Measurements from ENCODE around the gene LCA5L. TPM values are rescaled to one million over a fixed set of nuclear protein-coding genes. Genes with fewer than 3 reads are reported as not detected.

Gene LCA5L
- total and polyA plus RNA-seq, 2 of the 13 experiments (the other 11 are each of a cell fraction or from before 2014, with no cell fraction given), result 0.13 to 0.55 TPM

DNA sequence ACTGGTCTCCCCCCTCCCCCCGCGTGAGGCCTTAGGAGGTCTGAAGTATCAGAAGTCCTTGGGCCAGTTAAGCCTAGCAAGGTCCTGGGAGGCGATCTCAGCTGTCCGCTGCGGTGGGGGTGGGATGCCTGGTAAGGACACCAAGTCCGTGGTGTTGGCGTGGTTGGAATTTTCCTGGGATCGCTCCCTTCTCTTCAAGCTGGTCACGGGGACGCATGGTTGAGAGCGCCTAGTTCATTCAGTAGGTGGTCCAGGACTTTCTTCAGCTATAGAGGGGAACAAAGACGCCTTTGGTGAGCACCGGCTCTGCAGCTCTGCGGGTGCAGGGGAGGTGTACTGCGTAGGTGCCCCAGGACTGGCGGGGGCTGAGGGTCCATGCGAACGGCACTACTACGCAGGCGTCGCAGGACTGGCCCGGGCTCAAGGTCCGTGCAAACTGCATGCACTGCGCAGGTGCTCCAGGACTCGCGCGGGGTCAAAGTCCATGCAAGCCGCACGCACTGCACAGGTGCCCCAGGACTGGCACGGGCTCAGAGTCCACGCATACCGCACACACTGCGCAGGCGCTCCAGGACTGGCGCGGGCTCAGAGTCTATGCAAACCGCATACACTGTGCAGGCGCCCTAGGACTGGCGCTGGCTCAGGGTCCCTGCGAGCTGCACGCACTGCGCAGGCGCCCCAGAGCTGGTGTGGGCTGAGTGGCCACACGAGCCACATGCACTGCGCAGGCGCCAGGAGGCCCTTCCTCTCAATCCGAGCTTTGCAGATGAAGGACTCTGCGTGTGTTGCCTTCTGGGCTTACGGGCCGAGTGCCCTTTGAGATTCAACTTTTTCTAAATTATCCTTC lies 60.1 kb downstream of the LCA5L start (continued):
- TF ChIP-seq ZNF574 (CRISPR knock-in tag; IDR thresholded peaks at IDR 0.05) (peak; percentile 54), ZC3H13 (CRISPR knock-in tag; IDR thresholded peaks at IDR 0.05) (peak; percentile 81), CSRNP1 (CRISPR knock-in tag; IDR thresholded peaks at IDR 0.05) (no peak), ELF4 (CRISPR knock-in tag; IDR thresholded peaks at IDR 0.05; ENCODE audit: borderline replicate concordance) (no peak), ZNF891 (CRISPR knock-in tag; IDR thresholded peaks at IDR 0.05) (peak; percentile 65; the same call in 1 of the 2 replicates)
